Thymus (tissue), 11 donors: ENCODE results near the gene PTPN4. TPM values are rescaled to one million over a fixed set of nuclear protein-coding genes. Genes with fewer than 3 reads are reported as not detected.
A peak's percentile ranks its signal among the peaks of the same experiment; 100 is the strongest.

Experiments
- DNase-seq, 9 donors: peaks; one replicate each; pipeline ENCODE4 v3.0.0-alpha.2; 2013; ENCODE audit warnings: low spot score in 9 of 9, low read depth in 6 of 9, missing footprints in 1 of 9
- H3K27ac ChIP-seq, 2 donors: one replicate each; pipeline ENCODE4 v1.5.1; 2013; ENCODE audit warnings: control low read depth in 1 of 2, low read depth in 1 of 2, low read length in 1 of 2, mild to moderate bottlenecking in 1 of 2, moderate library complexity in 1 of 2
- H3K27me3 ChIP-seq, 2 donors: one replicate each; pipeline ENCODE4 v1.5.1; 2013; ENCODE audit warnings: low read length in 1 of 2; ENCODE audit not compliant: control insufficient read depth in 2 of 2, insufficient read depth in 1 of 2
- H3K36me3 ChIP-seq, 2 donors: one replicate each; pipeline ENCODE4 v1.5.1; 2013; ENCODE audit warnings: low read length in 1 of 2, mild to moderate bottlenecking in 1 of 2, moderate library complexity in 1 of 2; ENCODE audit not compliant: control insufficient read depth in 2 of 2, insufficient read depth in 2 of 2
- H3K4me1 ChIP-seq, 2 donors: one replicate each; pipeline ENCODE4 v1.5.1; 2013; ENCODE audit warnings: low read length in 2 of 2; ENCODE audit not compliant: control insufficient read depth in 2 of 2, insufficient read depth in 2 of 2
- H3K4me3 ChIP-seq, 2 donors: one replicate each; pipeline ENCODE4 v1.5.1; 2013; ENCODE audit warnings: low read length in 2 of 2, control low read depth in 1 of 2, mild to moderate bottlenecking in 1 of 2
- H3K9me3 ChIP-seq, 2 donors: one replicate each; pipeline ENCODE4 v1.5.1; 2013; ENCODE audit warnings: low read length in 1 of 2, mild to moderate bottlenecking in 1 of 2; ENCODE audit not compliant: control insufficient read depth in 2 of 2, insufficient read depth in 1 of 2
- WGBS: extraction: QIAGEN DNeasy Blood & Tissue Kit; methylation state at CpG from one replicate; pipeline ENCODE4 v1.1.7; 2013; 5-methylcytosine and 5-hydroxymethylcytosine counted together
- polyA plus RNA-seq: library from polyadenylated mRNA; stranded (reverse); fragments of 200-250 nt; gene quantifications from one replicate; pipeline ENCODE4 v1.2.3, GENCODE V29; 2013
- total RNA-seq: library from RNA; stranded (reverse); fragments of 120-200 nt; gene quantifications from one replicate; pipeline ENCODE4 v1.2.4, GENCODE V29; 2013
- donor health status: healthy.

The PTPN4 gene
- total and polyA plus RNA-seq, 2 donors = 11.9 to 53.0 TPM

DNA sequence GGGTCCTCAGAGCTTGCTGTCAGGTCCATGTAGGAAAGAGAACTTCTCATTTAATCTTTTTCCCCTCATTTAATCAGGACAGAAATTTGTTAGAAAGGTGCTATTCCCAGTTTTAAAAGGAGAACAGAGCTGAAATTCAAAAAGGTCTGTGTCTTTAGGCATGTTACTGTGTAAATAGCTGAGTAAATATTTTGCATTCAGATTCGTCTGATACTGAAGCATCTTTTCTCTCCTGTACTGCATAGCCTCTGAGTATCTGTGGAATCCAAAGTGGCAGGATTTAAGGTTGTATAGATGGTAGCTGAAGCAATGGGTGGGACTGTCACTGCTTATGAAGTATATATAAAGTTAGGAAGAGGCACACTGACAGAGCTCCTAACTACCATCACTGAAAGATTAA, 9.0 kb downstream of the PTPN4 start:
- H3K27ac ChIP-seq = no peak overlapping the region
- 88% methylated on average over 1 of the region's 1 CpG for WGBS

DNA sequence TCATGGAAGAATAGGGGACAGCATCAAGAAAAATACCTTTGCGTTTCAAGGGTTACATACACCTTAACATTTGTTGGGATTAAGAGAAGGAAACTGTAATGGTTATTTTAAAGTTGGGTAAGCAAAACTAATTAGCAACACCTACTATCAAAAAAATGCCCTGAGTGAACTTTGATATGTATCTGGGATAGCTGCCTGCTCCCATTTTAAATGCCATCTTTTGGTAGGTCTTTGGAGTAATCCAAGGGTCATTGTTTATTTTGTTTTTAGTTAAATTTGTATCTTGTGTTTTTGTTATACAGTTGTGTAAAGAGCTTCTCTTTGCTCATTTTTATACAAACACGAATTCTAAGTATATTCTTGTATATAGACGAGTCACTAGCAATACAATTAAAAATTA, 9.9 kb downstream of the PTPN4 start:
- Histone ChIP-seq H3K36me3 (no peaks in the 10 kb centered on the region), H3K4me3 (no peak overlapping the region), H3K9me3 (peaks cover 0 to 3% of the 10 kb centered on the region in 2 donors), H3K4me1 (peaks cover 20 to 24% of the 10 kb centered on the region in 2 donors), H3K27ac (no peak overlapping the region), H3K27me3 (no peaks in the 10 kb centered on the region)
- 97% methylated on average over 3 of the region's 3 CpGs for WGBS
- no peak for DNase-seq

More for the DNA sequence above, 9.0 kb downstream of the PTPN4 start:
- H3K36me3 ChIP-seq = no peaks in the 10 kb centered on the region
- H3K4me3 ChIP-seq = no peak overlapping the region
- H3K9me3 ChIP-seq = no peaks in the 10 kb centered on the region
- H3K27me3 ChIP-seq = no peaks in the 10 kb centered on the region
- H3K4me1 ChIP-seq = peaks cover 20 to 24% of the 10 kb centered on the region in 2 donors
- no peak for DNase-seq

DNA sequence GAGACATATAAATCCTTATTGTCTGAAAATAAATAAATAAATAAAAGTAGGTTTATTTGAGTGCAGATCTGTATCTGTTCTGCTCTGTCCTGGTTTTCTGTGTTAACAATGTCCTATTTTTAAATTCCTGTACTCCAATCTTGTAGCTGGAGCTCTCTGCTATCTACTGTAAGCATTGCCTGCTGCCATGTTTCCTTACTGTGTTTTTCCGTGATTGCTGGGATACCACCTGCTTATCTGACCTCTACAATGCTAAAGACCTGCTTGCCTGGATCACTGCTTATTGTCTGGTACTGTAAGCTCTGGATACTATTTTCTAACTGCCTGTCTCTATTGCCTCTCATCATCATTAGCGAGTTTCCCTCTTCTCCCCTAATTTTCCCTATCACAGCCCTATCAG, 11.6 kb downstream of the PTPN4 start:
- no peaks in the 10 kb centered on the region for H3K36me3 ChIP-seq
- H3K9me3 ChIP-seq = peaks cover 0 to 4% of the 10 kb centered on the region in 2 donors
- H3K27ac ChIP-seq = no peak overlapping the region
- WGBS = 96% methylated on average over 2 of the region's 2 CpGs
- H3K27me3 ChIP-seq = no peaks in the 10 kb centered on the region
- peaks cover 20 to 22% of the 10 kb centered on the region in 2 donors for H3K4me1 ChIP-seq
- no peak for DNase-seq
- H3K4me3 ChIP-seq = no peak overlapping the region

DNA sequence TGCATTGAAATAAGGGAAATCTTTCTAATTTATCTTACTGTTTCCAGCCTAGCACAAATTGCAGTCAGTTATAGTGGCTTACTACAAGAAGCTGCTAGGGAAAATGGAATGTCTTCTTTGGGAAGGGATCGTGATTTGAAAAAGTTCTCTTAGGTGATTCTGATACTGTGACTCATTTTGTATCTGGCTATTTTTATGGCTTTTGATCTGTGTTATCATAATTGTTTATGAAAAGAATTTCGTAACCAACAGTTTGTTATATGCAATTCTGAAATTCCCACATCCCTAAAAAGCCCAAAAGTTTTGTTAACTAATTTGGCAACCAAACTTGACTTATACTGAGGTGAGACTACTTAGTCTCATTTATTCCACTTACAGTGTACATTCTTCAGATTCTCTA, 12.4 kb downstream of the PTPN4 start:
- H3K9me3 ChIP-seq = peaks cover 0 to 4% of the 10 kb centered on the region in 2 donors
- WGBS = 91% methylated on average over 2 of the region's 2 CpGs

DNA sequence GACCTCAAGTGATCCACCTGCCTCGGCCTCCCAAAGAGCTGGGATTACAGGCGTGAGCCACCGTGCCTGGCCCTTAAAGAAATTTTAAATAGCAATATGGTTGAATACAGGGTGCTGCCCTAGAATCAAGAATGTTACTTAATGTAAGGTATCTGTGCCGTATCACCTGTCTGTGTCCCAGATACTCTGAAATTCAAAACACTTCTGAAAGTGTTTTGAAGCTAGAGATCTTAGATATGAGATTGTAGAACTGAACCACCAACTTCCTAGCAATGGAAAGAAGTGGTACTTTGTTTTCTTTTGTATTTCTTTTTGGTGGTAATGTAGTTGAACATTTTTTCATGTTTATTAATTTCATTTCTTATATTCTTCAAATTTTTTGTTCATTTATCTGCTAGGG, 13.0 kb downstream of the PTPN4 start:
- no peak overlapping the region for H3K4me3 ChIP-seq
- H3K27ac ChIP-seq = peak overlapping the region in 1 of 2 donors; percentile 79
- peaks cover 0 to 4% of the 10 kb centered on the region in 2 donors for H3K9me3 ChIP-seq
- H3K4me1 ChIP-seq = peaks cover 20 to 22% of the 10 kb centered on the region in 2 donors
- no peaks in the 10 kb centered on the region for H3K27me3 ChIP-seq
- H3K36me3 ChIP-seq = no peaks in the 10 kb centered on the region
- DNase-seq = peak in 6 of 9 donors; percentile 11 to 76 (median 44)
- 62% methylated on average over 4 of the region's 4 CpGs for WGBS

More for the DNA sequence above, 12.4 kb downstream of the PTPN4 start:
- Histone ChIP-seq H3K27me3 (no peaks in the 10 kb centered on the region), H3K36me3 (no peaks in the 10 kb centered on the region), H3K27ac (peak overlapping the region in 1 of 2 donors; percentile 56), H3K4me3 (no peak overlapping the region), H3K4me1 (peaks cover 20 to 22% of the 10 kb centered on the region in 2 donors)
- DNase-seq = no peak

DNA sequence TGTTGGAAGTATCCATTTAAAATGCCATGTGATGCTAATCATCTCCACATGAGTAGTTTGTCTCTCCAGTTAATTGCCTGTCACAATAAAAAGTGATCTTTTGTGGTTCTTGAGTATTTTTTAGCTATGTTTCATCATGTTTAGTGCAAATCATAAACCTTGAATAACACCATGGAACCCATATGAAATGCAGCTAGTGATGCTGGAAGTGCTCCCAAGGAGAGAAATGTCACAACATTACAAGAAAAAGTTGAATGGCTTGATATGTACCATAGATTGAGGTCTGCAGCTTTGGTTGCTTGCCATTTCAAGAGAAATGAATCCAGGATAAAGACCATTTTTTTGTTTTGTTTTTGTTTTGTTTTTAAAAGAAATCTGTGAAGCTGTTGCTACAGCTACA, 14.3 kb downstream of the PTPN4 start:
- H3K4me3 ChIP-seq = no peak overlapping the region
- no peak for DNase-seq

DNA sequence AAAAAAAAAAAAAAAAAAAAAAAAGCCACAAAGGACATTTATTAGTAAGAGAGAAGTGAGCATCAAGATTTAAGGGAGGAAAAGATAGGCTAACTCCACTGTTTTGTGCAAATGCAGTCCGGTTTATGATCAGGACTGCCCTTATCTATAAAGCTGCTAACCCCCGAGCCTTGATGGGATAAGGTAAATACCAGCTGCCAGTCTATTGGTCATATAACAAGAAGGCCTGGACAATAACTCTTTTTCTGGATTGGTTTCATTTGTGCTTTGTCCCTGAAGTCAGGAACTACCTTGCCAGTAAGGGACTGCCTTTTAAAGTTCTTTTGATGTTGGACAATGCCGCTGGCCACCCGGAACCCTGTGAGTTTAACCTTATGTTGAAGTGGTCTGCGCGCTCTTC, 15.4 kb downstream of the PTPN4 start:
- DNase-seq = no peak
- H3K36me3 ChIP-seq = no peaks in the 10 kb centered on the region
- H3K9me3 ChIP-seq = peaks cover 0 to 4% of the 10 kb centered on the region in 2 donors
- 96% methylated on average over 6 of the region's 6 CpGs for WGBS
- no peak overlapping the region for H3K27ac ChIP-seq
- H3K4me3 ChIP-seq = no peak overlapping the region
- H3K4me1 ChIP-seq = peaks cover 12 to 17% of the 10 kb centered on the region in 2 donors
- no peaks in the 10 kb centered on the region for H3K27me3 ChIP-seq

More for the DNA sequence above, 14.3 kb downstream of the PTPN4 start:
- H3K9me3 ChIP-seq = peaks cover 0 to 4% of the 10 kb centered on the region in 2 donors
- no peaks in the 10 kb centered on the region for H3K27me3 ChIP-seq
- no peaks in the 10 kb centered on the region for H3K36me3 ChIP-seq
- H3K4me1 ChIP-seq = peaks cover 20% of the 10 kb centered on the region in 2 donors
- H3K27ac ChIP-seq = peak overlapping the region in 1 of 2 donors; percentile 15

DNA sequence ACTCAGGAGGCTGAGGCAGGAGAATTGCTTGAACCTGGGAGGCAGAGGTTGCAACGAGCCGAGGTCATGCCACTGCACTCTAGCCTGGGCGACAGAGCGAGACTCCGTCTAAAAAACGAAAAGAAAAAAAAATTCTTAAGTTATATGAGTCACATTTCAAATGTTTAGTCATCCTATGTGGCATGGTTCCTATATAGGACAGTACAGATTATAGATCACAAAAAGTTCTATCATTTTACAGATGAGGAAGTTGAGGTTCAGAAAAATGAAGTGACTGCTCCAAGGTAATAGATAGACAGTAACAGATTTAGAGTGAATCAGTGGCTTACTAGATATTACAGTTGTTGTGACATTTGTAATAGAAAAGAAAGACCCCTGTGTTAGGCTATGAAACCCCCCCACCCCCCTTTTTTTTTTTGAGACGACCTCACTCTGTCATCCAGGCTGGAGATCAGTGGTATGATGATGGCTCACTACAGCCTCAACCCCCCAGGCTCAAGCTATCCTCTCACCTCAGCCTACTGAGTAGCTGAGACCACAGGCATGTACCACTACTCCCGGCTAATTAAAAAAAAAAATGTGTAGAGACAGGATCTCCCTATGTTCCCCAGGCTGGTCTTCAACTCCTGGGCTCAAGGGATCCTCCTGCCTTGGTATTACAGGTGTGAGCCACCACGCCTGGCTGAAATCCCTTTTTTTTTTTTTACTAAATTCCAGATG, 22.7 kb downstream of the PTPN4 start:
- no peak overlapping the region for H3K27ac ChIP-seq
- H3K27me3 ChIP-seq = no peaks in the 10 kb centered on the region
- no peaks in the 10 kb centered on the region for H3K9me3 ChIP-seq
- WGBS = 96% methylated on average over 9 of the region's 9 CpGs
- H3K36me3 ChIP-seq = no peaks in the 10 kb centered on the region
- H3K4me3 ChIP-seq = no peak overlapping the region
- H3K4me1 ChIP-seq = no peaks in the 10 kb centered on the region
- no peak for DNase-seq

DNA sequence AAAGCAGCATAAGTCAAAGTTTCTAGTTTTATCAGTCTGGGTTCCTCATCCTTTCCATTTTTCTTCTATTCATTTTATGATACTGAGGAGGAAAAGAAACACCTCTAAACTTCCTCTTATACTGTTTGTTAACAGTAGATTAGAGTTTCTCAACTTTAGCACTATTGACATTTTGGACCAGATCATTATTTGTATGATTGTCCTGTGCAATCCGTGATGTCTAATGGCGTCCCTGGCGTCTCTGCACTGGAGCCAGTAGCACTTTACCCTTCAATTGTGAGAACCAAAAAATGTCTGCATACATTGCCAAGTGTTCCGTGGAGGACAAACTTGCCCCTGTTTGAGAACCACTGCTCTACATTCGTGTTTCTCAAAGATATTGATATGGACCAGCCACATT, 25.2 kb downstream of the PTPN4 start:
- DNase-seq = no peak
- H3K27ac ChIP-seq = no peak overlapping the region
- WGBS = 78% methylated on average over 5 of the region's 5 CpGs

More for the DNA sequence above, 25.2 kb downstream of the PTPN4 start:
- Histone ChIP-seq H3K36me3 (no peaks in the 10 kb centered on the region), H3K27me3 (no peaks in the 10 kb centered on the region), H3K9me3 (peaks cover 0 to 4% of the 10 kb centered on the region in 2 donors), H3K4me3 (no peak overlapping the region), H3K4me1 (no peaks in the 10 kb centered on the region)
